GM18873 (cell line): ENCODE results near the gene GRM7.

Experiments used
- ATAC-seq: cut with Tn5 transposase; IDR thresholded peaks from one replicate; pipeline ENCODE4 v1.9.1; 2021; ENCODE audit warnings: mild to moderate bottlenecking, moderate library complexity, moderate number of reproducible peaks; ENCODE audit not compliant: unreplicated experiment, low FRiP score

Gene GRM7

GRCh38 chr3:7381741-7382140 lies 520.8 kb downstream of the GRM7 start:
- ATAC-seq = no peak

- ATAC-seq = no peak
These were observed 521.5 kb downstream of the GRM7 start for GRCh38 chr3:7382293-7383010.

- no peak for ATAC-seq
These were observed 524.7 kb downstream of the GRM7 start for GRCh38 chr3:7385635-7386034.

GRCh38 chr3:7388026-7388425 lies 527.1 kb downstream of the GRM7 start:
- no peak for ATAC-seq

- ATAC-seq = no peak
These were observed 531.3 kb downstream of the GRM7 start for GRCh38 chr3:7392206-7392605.

GRCh38 chr3:7393944-7394605 lies 533.2 kb downstream of the GRM7 start:
- no peak for ATAC-seq

GRCh38 chr3:7396534-7396933 lies 535.6 kb downstream of the GRM7 start:
- ATAC-seq = no peak

- ATAC-seq = no peak
These were observed 536.2 kb downstream of the GRM7 start for GRCh38 chr3:7397097-7397496.

GRCh38 chr3:7400360-7400759 lies 539.4 kb downstream of the GRM7 start:
- no peak for ATAC-seq

GRCh38 chr3:7401418-7401817 lies 540.5 kb downstream of the GRM7 start:
- no peak for ATAC-seq

GRCh38 chr3:7407107-7407506 lies 546.2 kb downstream of the GRM7 start:
- ATAC-seq = no peak

- no peak for ATAC-seq
These were observed 549.9 kb downstream of the GRM7 start for GRCh38 chr3:7410782-7411181.

- ATAC-seq = no peak
These were observed 560.1 kb downstream of the GRM7 start for GRCh38 chr3:7421065-7421464.

- ATAC-seq = no peak
These were observed 562.1 kb downstream of the GRM7 start for GRCh38 chr3:7423036-7423435.

GRCh38 chr3:7423995-7424394 lies 563.1 kb downstream of the GRM7 start:
- no peak for ATAC-seq

GRCh38 chr3:7428206-7428718 lies 567.3 kb downstream of the GRM7 start:
- ATAC-seq = no peak

GRCh38 chr3:7432610-7433009 lies 571.7 kb downstream of the GRM7 start:
- no peak for ATAC-seq

GRCh38 chr3:7433073-7433472 lies 572.2 kb downstream of the GRM7 start:
- no peak for ATAC-seq

- ATAC-seq = no peak
These were observed 575.6 kb downstream of the GRM7 start for GRCh38 chr3:7436542-7436941.

- ATAC-seq = no peak
These were observed 576.3 kb downstream of the GRM7 start for GRCh38 chr3:7437231-7437630.

- no peak for ATAC-seq
These were observed 578.3 kb downstream of the GRM7 start for GRCh38 chr3:7439101-7439680.

- ATAC-seq = no peak
These were observed 584.0 kb downstream of the GRM7 start for GRCh38 chr3:7444886-7445285.
